Upper lobe of left lung (tissue), 6 donors: ENCODE results near the gene TMEM178A. TPM values are rescaled to one million over a fixed set of nuclear protein-coding genes. Genes with fewer than 3 reads are reported as not detected.

Source experiments
- ATAC-seq, 2 donors: fragments of 200-7000 bp; cut with Tn5 transposase; one replicate each; pipeline ENCODE4 v1.9.1; 2022; ENCODE audit warnings: mild to moderate bottlenecking in 2 of 2, moderate library complexity in 2 of 2; ENCODE audit not compliant: low FRiP score in 2 of 2
- DNase-seq, 2 donors: peaks; one replicate each; pipeline ENCODE4 v3.0.0-alpha.2; 2019 to 2020
- H3K27ac ChIP-seq, 4 donors: fragments of 200-600 bp; sonication (generic); one replicate each; pipeline ENCODE4 v1.5.1; 2016 to 2019
- H3K27me3 ChIP-seq, 4 donors: fragments of 200-600 bp; sonication (generic); one replicate each; pipeline ENCODE4 v1.5.1; 2017 to 2019
- H3K36me3 ChIP-seq, 4 donors: fragments of 200-600 bp; sonication (generic); one replicate each; pipeline ENCODE4 v1.5.1; 2016 to 2019
- H3K4me1 ChIP-seq, 4 donors: fragments of 200-600 bp; sonication (generic); one replicate each; pipeline ENCODE4 v1.5.1; 2018 to 2019
- H3K4me3 ChIP-seq, 4 donors: fragments of 200-600 bp; sonication (generic); one replicate each; pipeline ENCODE4 v1.5.1; 2017 to 2019; ENCODE audit warnings: mild to moderate bottlenecking in 2 of 4, moderate library complexity in 1 of 4
- H3K9me3 ChIP-seq, 4 donors: fragments of 200-600 bp; sonication (generic); one replicate each; pipeline ENCODE4 v1.5.1; 2018 to 2019
- CTCF ChIP-seq, 6 experiments: fragments of 450-650 bp in 4 of 6; fragments of 200-600 bp in 2 of 6; sonication (generic) in 2 of 6; IDR thresholded peaks; one replicate each; pipeline ENCODE4 v1.5.1; 2016 to 2019; ENCODE audit warnings: antibody characterized with exemption in 6 of 6
- EP300 ChIP-seq, 4 donors: sonication (generic); formaldehyde crosslinking; IDR thresholded peaks; one replicate each; pipeline ENCODE4 v1.5.1; 2017; ENCODE audit warnings: antibody characterized with exemption in 4 of 4, control low read depth in 2 of 4
- POLR2A ChIP-seq, 4 donors: fragments of 450-650 bp; IDR thresholded peaks; one replicate each; pipeline ENCODE4 v1.5.1; 2016 to 2017; ENCODE audit warnings: antibody characterized with exemption in 4 of 4, mild to moderate bottlenecking in 2 of 4
- POLR2AphosphoS5 ChIP-seq, 2 donors: sonication (generic); formaldehyde crosslinking; IDR thresholded peaks; one replicate each; pipeline ENCODE4 v1.5.1; 2017; ENCODE audit warnings: antibody characterized with exemption in 2 of 2
- WGBS, 2 donors: methylation state at CpG; one replicate each; pipeline ENCODE4 v1.1.5; 2017 to 2018; 5-methylcytosine and 5-hydroxymethylcytosine counted together
- total RNA-seq, 6 donors: library from RNA; depleted of rRNA in 4 of 6; stranded (reverse); fragments of >200 nt in 4 of 6; gene quantifications; one replicate each; pipeline versions ENCODE4 v1.1.0 to v1.2.1, GENCODE V29; 2016 to 2021
- donor health status: DM: no; HTN: no; CAD: no; lungs with moderate emphysema.
- donor health status: DM: no; HTN: yes; CAD: no; lungs with severe emphysema.

The TMEM178A gene
- 10 to 100 TPM in 1 of 6 donors, 1 to 10 TPM in 5; 1.7 to 10.5 (median 4.7) TPM for total RNA-seq

GRCh38 chr2:39665811-39666490 is at the start of gene TMEM178A:
Gene TMEM178A, plus strand, starts transcription at chr2:39665917. Its CDS starts 58 bp downstream, at chr2:39665975.
- no peak for TF ChIP-seq CTCF (IDR thresholded peaks at IDR 0.05)
- no peak for TF ChIP-seq EP300 (IDR thresholded peaks at IDR 0.05)
- TF ChIP-seq POLR2AphosphoS5 (IDR thresholded peaks at IDR 0.05), result no peak
- no peak for TF ChIP-seq POLR2A (IDR thresholded peaks at IDR 0.05)
- 1 to 2% methylated on average over 26 to 31 of the region's 90 CpGs for WGBS, 2 donors
- Histone ChIP-seq H3K27me3 (peaks cover 0 to 19% (median 3%) of the 10 kb centered on the region in 4 donors), H3K4me1 (peaks cover 8 to 17% (median 10%) of the 10 kb centered on the region in 4 donors), H3K27ac (no peak within 1 kb of the TSS), H3K36me3 (no peaks in the 10 kb centered on the region), H3K9me3 (no peaks in the 10 kb centered on the region), H3K4me3 (peak within 1 kb of the TSS; percentile 3 to 65 (median 54))
- DNase-seq, result peak in 1 of 2 donors; percentile 85
- ATAC-seq, result peak in 1 of 2 donors; percentile 44

- TF ChIP-seq CTCF (IDR thresholded peaks at IDR 0.05) (no peak), POLR2A (IDR thresholded peaks at IDR 0.05) (no peak), POLR2AphosphoS5 (IDR thresholded peaks at IDR 0.05) (no peak), EP300 (IDR thresholded peaks at IDR 0.05) (no peak)
- ATAC-seq, result no peak
- no peak overlapping the region for H3K4me3 ChIP-seq
- 84 to 88% methylated on average over 1 of the region's 1 CpG for WGBS, 2 donors
- H3K4me1 ChIP-seq, result peaks cover 2 to 17% (median 10%) of the 10 kb centered on the region in 4 donors
- no peaks in the 10 kb centered on the region for H3K36me3 ChIP-seq
- no peaks in the 10 kb centered on the region for H3K9me3 ChIP-seq
- DNase-seq, result no peak
- H3K27me3 ChIP-seq, result no peaks in the 10 kb centered on the region
- no peak overlapping the region for H3K27ac ChIP-seq
Observed at GRCh38 chr2:39618236-39618635, 47.5 kb upstream of the TMEM178A start.

GRCh38 chr2:39618736-39619135 is 47.0 kb upstream of the TMEM178A start:
- WGBS, 2 donors, result 75 to 85% methylated on average over 2 of the region's 2 CpGs
- H3K9me3 ChIP-seq, result no peaks in the 10 kb centered on the region
- no peak overlapping the region for H3K4me3 ChIP-seq
- TF ChIP-seq POLR2A (IDR thresholded peaks at IDR 0.05) (no peak), CTCF (IDR thresholded peaks at IDR 0.05) (no peak), POLR2AphosphoS5 (IDR thresholded peaks at IDR 0.05) (no peak), EP300 (IDR thresholded peaks at IDR 0.05) (no peak)
- ATAC-seq, result peak in 1 of 2 donors; percentile 58
- no peaks in the 10 kb centered on the region for H3K27me3 ChIP-seq
- DNase-seq, result no peak
- H3K36me3 ChIP-seq, result no peaks in the 10 kb centered on the region
- no peak overlapping the region for H3K27ac ChIP-seq
- H3K4me1 ChIP-seq, result peaks cover 2 to 17% (median 10%) of the 10 kb centered on the region in 4 donors

- peak in 1 of 2 donors; percentile 49 for DNase-seq
- peak in 1 of 2 donors; percentile 67 for ATAC-seq
Observed at GRCh38 chr2:39620067-39620466, 45.6 kb upstream of the TMEM178A start.

GRCh38 chr2:39621596-39621995 is 44.1 kb upstream of the TMEM178A start:
- Histone ChIP-seq H3K36me3 (no peaks in the 10 kb centered on the region), H3K4me1 (peaks cover 5 to 17% (median 10%) of the 10 kb centered on the region in 4 donors), H3K27ac (no peak overlapping the region), H3K9me3 (no peaks in the 10 kb centered on the region), H3K27me3 (no peaks in the 10 kb centered on the region), H3K4me3 (no peak overlapping the region)
- 93 to 98% methylated on average over 2 of the region's 2 CpGs for WGBS, 2 donors
- TF ChIP-seq POLR2A (IDR thresholded peaks at IDR 0.05) (no peak), CTCF (IDR thresholded peaks at IDR 0.05) (no peak), EP300 (IDR thresholded peaks at IDR 0.05) (no peak), POLR2AphosphoS5 (IDR thresholded peaks at IDR 0.05) (no peak)
- no peak for DNase-seq
- ATAC-seq, result no peak

More at GRCh38 chr2:39620067-39620466, 45.6 kb upstream of the TMEM178A start:
- no peaks in the 10 kb centered on the region for H3K36me3 ChIP-seq
- peaks cover 2 to 17% (median 10%) of the 10 kb centered on the region in 4 donors for H3K4me1 ChIP-seq
- 20 to 22% methylated on average over 6 of the region's 6 CpGs for WGBS, 2 donors
- no peaks in the 10 kb centered on the region for H3K9me3 ChIP-seq
- H3K27ac ChIP-seq, result no peak overlapping the region
- H3K27me3 ChIP-seq, result no peaks in the 10 kb centered on the region
- TF ChIP-seq EP300 (IDR thresholded peaks at IDR 0.05), result no peak
- H3K4me3 ChIP-seq, result no peak overlapping the region
